NCI-H1694 (cell line): Measurements from ENCODE around the gene FLRT2.

Experiments
- DNase-seq: peaks from one replicate; lab custom pipeline; 2025; lab: John Stamatoyannopoulos, UW

The FLRT2 gene

DNA sequence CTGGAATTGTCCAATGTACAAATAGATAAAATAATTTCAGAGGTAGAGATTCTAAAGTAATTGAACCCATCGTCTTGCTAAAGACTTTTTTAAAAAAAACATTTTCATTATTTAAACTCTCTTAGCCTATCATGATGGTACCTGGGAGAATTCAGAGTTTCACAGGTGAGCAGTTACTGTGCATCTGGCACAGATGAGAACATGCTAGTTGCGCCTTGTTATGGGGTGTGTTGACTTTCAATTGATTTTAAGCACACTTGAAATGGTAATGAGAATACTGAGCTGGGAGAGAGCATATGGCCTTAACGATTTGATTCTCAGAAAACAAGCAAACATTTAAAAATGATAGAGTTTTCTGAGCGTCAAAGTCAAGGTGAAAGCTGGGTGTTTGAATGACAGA, 66.6 kb downstream of the FLRT2 start:
- no peak for DNase-seq

DNA sequence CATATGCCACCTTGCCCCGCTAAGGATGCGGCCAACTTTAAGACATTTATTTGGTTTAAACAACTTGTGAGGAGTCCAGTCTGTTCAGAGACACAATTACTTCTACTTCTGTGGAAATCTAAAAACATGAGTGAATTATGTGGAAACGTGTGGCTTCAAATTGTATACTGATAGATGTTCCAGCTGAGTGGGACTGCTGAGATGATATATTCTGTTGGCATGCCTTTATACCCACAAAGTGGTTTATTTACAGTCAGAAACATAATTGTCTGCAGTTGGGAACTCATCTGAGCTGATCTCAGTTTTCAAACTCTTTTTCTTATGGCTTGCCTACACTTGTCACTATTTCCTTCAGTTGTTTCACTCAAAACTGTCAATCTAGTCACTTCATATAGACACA, 67.8 kb downstream of the FLRT2 start:
- no peak for DNase-seq

DNA sequence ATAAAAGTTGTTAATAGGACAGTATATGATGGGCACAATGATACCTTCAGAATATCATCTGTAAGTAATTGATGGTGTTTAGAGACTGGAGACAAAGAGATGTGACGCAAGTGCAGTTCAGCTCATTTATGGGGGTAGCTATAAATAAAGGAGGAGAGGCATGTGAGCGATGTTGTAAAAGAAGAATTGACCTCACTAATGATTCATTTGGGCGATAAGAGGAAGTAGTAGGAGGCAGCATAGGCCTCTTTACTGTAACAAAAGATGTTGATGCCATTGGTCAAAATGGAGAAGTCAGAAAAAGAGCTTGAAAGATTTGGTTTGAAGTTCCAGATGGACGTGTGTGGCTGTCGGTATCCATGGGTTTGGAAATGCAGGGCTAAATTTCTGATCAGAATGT, 70.0 kb downstream of the FLRT2 start:
- no peak for DNase-seq

DNA sequence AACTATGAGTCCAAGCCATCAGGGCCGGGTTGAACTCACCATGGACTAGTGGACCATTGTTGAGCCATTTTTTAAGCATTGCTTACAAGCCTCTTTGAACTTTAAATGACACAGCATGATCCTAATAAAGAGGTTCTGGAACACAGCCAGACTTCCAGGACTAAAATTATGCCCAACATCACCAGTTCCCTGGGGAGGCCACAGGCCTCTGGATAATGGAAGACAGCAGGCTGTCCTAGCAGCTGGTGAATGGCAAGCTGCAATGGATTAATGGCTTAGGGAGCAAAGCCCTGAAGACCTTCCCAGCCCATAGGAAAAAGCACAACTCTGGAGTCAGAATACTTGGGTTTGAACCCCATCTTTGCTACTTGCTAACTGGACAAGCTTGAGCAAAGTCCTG, 71.3 kb downstream of the FLRT2 start:
- DNase-seq: peak; percentile 85

DNA sequence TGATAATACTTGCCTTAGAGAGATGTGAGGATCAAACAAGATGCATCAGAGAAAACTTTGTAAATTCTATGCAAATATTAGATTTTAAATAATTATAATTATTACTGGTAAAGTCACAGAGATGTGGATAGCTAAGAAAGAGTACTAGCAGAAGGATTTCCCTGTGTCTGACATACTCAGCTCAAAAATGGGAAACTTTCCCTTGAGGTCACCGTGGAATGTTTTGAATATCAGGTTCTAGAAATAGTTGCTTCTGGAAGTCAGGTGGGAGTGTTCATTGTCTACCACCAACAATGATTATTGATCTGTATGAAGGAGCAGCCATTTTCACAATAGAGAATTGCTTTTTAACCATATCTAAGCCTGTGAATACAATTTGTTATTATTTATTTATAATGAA, 71.7 kb downstream of the FLRT2 start:
- no peak for DNase-seq

DNA sequence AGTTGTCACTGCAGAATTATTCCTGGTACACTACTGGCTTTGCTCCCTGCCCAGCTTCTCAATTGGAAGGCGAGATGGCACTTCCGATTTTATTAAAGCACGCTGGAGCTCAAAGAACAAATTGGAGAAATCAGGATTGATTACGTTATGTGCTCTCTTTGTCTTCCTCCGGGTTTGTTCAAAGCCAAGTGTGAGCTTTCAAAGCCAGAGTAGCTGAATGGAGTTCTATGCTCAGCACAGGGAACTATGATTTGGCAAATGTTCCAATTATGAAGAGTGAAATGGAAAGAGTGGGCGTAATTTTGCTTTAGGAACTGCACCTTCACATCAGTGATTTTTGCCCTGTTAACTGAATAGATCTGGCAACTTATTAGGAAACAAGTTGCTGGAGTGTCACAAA, 72.4 kb downstream of the FLRT2 start:
- DNase-seq: no peak

DNA sequence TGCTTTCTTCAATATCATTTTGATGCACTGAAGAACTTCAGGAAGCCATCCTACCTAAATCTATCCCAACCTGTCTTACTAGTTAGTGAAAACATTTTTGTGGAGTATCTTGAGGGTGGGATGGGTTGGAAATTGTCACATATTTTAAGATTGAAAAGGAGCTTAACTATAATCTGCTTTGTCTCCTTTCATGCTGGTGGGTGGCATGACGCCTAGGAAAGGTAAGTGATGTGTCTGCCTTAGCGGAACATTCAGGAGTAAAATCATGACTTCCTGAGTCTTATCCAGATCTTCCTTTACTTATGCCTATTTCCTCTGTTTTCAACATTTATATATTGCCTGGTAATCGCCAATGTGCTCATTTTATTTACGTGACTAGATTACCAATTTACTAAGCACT, 74.1 kb downstream of the FLRT2 start:
- no peak for DNase-seq

DNA sequence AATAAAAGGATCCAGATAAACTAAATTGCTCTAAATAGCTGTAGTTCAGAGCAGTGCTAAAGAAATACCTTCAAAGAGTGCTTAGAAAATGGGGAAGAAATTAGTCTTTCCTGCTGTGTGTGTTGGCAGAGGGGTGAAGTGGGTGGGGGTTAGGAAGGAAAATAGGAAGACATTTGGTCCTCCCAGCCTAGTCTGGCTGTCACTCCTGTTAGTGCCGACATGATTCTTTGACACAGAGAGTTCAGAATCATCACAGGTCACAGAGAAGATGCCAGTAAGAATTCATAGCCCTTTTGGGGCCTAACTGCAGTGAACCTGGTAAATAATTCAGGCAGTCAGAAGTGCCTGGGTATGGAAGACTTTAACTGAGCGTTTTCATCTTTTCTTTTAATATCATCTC, 74.8 kb downstream of the FLRT2 start:
- DNase-seq: no peak

DNA sequence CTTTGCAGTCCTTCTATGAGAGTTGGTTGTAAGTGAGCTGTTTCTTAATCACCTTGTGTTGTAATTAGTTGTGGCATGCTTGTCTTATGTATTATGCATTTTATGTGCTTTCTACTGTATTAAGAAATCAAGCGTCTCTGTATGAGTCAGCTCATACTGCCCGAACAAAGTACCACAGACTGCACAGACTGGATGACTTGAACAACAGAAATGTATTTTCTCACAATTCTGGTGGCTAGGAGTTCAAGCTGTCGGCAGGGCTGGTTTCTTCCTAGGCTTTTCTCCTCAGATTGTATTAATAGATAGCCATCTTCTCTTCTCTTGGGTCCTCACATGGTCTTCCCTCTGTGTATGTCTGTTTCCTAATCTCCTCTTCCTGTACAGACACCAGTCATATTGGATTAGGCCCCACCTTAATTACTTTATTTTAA, 77.7 kb downstream of the FLRT2 start:
- DNase-seq: no peak

DNA sequence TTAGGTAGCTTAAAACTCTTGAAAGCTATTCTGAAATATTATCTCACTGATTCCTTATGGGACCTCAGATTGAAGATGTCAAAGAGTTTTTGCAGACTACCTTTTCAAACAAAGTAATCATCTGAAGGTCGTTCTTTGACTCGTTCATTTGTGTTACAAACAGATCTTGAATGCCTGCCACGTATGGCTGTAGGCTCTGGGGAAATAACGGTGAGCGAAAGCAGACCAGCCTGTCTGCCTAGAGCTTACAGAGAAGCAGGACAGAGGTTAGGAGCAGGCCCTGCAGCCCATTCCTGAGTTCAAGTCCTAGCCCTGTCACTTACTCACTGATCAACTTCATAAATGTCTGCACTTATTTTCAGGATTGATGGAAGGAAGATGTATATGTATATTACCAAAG, 83.6 kb downstream of the FLRT2 start:
- no peak for DNase-seq

DNA sequence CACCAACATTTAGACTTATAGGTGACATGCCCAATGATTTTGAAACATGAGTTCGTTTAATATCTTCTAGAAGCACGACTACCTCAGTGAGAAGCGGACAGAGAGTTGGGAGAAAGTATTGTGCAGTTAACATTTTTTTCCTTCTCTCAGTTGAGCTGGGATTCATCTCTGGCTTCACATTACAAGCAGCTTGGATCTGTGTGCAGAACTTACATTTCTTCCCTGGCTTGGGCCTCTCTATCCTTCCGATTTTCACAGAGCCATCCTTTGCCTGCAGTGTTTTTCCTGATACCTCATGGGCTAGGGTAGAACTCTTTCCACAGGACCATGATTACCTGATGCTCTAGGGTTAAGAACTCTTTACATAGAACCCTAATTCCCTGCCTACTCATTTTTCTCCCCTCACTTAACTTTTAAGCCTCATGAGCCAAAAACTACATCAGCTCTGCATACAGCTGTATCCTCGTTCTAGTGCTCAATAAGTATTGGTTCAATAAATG, 86.5 kb downstream of the FLRT2 start:
- no peak for DNase-seq

DNA sequence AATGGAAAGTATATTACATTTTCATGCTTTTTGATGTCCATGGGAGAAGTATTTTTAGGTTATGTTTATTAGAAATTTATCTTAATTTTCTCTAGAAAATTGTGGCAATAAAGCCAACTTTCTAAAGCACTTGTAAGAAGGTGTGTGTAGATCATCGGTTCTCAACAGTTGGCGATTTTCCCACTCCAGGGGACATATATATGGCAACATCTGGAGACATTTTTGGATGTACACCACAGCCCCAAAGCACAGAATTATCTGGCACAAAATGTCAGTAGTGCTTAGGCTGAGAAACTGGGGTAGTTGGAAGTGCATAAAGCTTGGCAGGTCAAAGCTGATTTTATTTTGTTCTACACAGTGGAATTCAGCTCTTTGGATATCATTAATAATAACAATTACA, 86.9 kb downstream of the FLRT2 start:
- DNase-seq: no peak

DNA sequence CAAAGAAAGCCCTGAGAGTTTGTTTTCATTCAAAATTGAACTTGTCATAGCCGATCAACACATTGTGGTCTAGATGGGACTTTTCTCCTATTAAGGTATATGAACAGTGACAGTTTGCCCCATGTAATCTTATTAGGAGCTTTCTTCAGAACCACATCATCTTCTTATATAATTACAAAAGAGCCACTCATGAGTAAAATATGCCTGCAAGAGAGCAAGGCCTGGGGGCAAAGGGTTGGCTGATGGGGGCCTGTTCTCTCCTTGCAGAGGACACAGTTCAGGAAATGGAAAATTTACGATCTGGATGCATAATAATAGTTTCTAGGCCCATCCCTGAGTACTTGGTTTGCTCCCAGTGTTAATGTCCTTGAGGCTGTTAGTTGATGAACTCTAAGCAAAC, 87.8 kb downstream of the FLRT2 start:
- no peak for DNase-seq

DNA sequence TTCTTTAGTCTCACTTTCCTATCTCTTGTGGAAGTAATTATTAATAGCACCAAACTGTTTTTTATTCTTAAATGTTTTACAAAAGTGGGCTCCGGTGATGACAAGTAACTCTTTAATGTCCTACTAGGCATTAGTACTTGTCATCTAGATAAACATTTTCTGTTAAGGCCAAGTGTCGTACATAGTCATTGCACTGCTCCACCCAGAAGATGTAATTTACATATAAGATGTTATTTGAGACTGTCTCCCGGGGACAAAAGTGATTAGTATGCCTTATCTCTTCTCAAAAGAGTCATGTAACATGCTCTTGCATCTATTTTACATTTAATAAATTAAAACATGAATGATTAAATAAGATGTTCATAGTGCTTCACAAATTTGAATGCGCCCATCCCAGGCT, 88.4 kb downstream of the FLRT2 start:
- no peak for DNase-seq

DNA sequence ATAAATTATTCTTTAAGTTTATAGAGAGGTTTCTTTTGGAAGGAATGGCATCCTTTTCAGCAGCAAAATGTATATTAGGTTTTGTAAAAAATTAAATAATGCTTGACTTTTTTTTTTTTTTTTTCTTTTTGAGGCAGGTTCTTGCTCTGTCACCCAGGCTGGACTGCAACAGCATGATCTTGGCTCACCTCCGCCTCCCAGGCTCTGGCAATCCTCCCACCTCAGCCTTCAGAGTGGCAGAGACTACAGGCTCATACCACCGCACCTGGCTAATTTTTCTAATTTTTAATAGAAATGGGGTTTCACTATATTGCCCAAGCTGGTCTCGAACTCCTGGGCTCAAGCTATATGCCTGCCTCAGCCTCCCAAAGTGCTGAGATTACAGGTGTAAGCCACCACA, 89.0 kb downstream of the FLRT2 start:
- no peak for DNase-seq

DNA sequence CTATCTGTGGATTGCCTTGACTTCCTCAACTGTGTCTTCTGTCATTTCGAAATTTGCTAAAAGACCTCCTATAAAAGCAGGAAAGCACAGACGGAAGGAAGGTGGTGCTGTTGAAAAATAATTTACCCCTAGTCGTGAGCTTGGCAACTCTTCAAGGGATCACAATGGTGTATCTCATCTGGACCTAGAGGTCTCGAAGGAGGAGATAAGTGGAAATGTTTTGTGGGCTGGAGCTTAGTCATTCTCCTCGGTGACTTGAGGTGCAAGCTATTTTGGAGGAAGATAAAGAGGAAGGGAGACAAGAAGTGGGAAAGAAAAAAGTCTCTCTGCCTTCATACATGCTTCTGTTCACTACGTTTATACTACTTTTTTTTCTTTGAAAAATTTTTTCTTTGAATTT, 89.9 kb downstream of the FLRT2 start:
- DNase-seq: no peak

DNA sequence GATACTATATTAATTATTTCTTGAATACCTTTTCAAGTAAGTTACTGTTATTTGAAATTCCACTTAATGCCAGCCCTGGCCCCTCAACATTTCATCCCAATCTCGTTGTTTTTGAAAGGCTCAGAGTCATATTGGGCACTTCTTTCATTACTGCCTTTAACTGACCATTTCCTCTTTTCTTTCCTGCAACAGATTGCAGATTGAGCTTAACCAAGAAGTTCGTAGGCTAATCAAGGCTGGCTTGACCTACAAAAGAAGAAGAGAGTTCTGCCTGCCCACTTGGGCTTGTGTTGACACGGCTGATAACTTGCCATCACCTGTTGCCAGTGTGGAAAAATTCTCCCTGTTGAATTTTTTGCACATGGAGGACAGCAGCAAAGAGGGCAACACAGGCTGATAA, 91.0 kb downstream of the FLRT2 start:
- DNase-seq: no peak

DNA sequence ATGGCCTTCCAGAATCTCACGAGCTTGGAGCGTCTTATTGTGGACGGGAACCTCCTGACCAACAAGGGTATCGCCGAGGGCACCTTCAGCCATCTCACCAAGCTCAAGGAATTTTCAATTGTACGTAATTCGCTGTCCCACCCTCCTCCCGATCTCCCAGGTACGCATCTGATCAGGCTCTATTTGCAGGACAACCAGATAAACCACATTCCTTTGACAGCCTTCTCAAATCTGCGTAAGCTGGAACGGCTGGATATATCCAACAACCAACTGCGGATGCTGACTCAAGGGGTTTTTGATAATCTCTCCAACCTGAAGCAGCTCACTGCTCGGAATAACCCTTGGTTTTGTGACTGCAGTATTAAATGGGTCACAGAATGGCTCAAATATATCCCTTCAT, 92.2 kb downstream of the FLRT2 start:
- no peak for DNase-seq

DNA sequence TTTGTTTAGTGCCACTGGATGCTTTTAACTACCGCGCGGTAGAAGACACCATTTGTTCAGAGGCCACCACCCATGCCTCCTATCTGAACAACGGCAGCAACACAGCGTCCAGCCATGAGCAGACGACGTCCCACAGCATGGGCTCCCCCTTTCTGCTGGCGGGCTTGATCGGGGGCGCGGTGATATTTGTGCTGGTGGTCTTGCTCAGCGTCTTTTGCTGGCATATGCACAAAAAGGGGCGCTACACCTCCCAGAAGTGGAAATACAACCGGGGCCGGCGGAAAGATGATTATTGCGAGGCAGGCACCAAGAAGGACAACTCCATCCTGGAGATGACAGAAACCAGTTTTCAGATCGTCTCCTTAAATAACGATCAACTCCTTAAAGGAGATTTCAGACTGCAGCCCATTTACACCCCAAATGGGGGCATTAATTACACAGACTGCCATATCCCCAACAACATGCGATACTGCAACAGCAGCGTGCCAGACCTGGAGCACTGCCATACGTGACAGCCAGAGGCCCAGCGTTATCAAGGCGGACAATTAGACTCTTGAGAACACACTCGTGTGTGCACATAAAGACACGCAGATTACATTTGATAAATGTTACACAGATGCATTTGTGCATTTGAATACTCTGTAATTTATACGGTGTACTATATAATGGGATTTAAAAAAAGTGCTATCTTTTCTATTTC, 93.2 kb downstream of the FLRT2 start:
- no peak for DNase-seq

DNA sequence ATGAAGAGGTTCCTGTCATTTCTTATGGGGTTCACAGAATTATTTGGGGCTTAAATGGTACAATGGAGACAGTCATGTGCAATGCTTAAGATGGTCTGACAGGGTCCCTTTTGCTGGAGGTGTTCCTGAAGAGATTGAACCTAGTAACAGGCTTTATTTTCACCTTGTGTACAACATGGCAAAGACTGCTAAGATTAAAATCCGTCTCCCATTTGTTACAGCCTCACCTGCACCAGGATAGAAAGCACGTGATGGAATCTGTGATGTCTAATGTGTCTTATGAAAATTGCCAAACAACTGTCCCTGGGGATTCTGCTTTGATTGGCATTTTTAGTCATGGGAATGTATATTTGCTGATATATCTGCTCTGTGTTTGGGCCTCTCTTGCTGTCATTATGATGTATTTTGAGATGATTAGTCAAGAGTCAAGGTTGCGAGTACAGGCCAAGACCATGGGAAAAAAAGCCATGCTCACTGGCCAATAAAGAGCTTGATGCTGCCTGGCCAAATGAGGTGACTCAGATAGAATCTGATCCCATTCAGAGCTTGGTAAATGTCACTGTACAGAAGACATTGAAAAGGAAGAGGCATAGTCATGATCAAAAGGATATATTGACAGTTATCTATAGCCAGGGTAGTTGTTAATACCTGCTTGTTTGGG, 96.1 kb downstream of the FLRT2 start:
- DNase-seq: no peak

DNA sequence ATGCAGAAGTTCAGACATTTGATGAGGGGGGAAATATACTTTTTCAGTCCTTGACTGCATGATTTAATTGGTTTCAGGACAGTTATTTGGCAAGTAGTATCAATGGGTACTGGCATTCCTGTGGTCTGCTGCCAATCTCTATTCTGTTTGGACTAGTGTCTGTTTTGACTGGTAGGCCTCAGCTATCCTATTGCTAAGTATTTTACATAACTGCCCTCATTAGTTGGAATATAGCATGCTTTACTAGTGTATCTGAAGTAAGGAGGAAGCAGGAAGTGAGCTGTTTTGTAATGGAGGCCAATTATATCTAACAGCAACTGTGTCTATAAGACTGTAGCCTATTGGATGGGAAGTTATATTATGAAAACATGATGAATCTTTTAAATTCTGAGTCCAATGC, 104.3 kb downstream of the FLRT2 start:
- DNase-seq: no peak

DNA sequence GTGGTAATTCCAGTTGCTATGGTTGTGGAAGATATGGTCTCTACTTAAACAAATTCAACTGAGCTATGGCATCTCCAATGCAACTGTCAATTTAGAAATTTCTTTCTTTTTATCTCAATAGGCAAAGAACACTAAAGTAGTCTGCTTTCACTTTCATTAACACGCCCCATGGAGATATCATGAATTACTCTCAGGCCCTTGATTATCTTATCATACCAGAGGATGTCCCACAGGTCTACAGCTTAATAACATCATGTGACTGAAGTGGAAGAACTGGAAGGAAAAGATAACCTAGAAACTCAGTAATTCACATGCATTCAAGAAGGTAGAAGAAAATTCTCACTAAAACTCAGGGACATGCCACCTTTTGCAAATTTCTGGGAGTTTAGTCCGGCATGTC, 114.3 kb downstream of the FLRT2 start:
- no peak for DNase-seq

DNA sequence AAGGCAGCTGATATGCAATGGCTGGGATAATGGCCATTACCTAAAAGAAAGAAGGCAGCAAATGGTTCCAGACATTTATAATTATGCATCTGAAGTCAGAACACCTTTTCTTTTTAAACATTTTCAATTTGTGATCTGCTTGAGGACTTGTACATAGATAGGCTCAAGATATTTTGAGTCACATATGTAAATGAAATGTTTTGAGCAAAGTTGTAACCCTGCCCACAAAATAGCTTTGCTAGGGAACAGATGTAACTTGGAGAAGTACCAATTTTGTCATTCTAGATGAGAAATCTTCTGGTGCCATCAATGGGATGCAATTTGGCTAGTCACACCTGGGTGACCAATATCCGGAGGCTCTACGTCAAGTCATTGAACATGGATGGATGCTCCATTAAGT, 123.1 kb downstream of the FLRT2 start:
- DNase-seq: no peak
